Measurements from ENCODE around the gene FBXW4.
A peak's percentile ranks its signal among the peaks of the same experiment; 100 is the strongest.

Gene FBXW4

GRCh38 chr10:101576211-101576863, 118.6 kb downstream of the FBXW4 start:
- no peak for DNase-seq (ENCODE audit: insufficient read length, low spot score)
- no peak for FAIRE-seq

GRCh38 chr10:101575580-101576210, 119.3 kb downstream of the FBXW4 start:
- FAIRE-seq (peak; percentile 48), DNase-seq (ENCODE audit: insufficient read length, low spot score) (no peak)
- TF ChIP-seq TAF1 (IDR thresholded peaks at IDR 0.05; ENCODE audit: low read depth, low read length) (no peak), SPI1 (IDR thresholded peaks at IDR 0.05; ENCODE audit: low read depth, low read length) (no peak), POLR2AphosphoS5 (IDR thresholded peaks at IDR 0.05; ENCODE audit: low read depth, low read length) (no peak), POLR2A (IDR thresholded peaks at IDR 0.05; ENCODE audit: low read depth, low read length) (no peak), PAX5 (IDR thresholded peaks at IDR 0.05; ENCODE audit: insufficient read depth, low read length, severe bottlenecking) (no peak)

More at GRCh38 chr10:101576211-101576863, 118.6 kb downstream of the FBXW4 start:
- TF ChIP-seq TAF1 (IDR thresholded peaks at IDR 0.05; ENCODE audit: low read depth, low read length) (no peak), PAX5 (IDR thresholded peaks at IDR 0.05; ENCODE audit: insufficient read depth, low read length, severe bottlenecking) (no peak), SPI1 (IDR thresholded peaks at IDR 0.05; ENCODE audit: low read depth, low read length) (no peak), POU2F2 (IDR thresholded peaks at IDR 0.05; ENCODE audit: low read depth, low read length) (no peak), POLR2AphosphoS5 (IDR thresholded peaks at IDR 0.05; ENCODE audit: low read depth, low read length) (no peak), POLR2A (IDR thresholded peaks at IDR 0.05; ENCODE audit: low read depth, low read length) (no peak)

DNA sequence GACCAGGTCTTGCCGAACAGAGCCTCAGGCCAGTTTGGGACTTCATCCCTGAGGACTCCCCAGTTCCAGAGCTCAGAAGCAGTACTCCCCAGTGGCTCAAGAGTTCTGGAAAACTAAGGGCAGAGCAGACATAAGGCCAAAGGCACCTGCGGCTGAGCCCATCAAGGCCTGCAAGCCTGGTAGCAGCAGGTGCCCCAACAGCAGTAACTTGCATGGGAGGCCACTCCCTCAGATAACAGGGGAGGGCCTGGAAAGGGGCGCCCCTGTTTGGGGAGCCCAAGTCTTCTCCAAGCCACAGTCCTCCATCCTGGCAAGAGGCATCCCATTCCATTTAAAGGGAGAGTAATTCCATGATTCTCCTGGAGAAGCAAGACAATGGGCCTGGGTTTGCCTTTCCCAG, 119.9 kb downstream of the FBXW4 start:
- no peak for DNase-seq (ENCODE audit: insufficient read length, low spot score)
- FAIRE-seq = no peak

GRCh38 chr10:101573885-101574753, 120.9 kb downstream of the FBXW4 start:
- FAIRE-seq = no peak
- no peak for DNase-seq (ENCODE audit: insufficient read length, low spot score)
- TF ChIP-seq TAF1 (IDR thresholded peaks at IDR 0.05; ENCODE audit: low read depth, low read length) (no peak), PAX5 (IDR thresholded peaks at IDR 0.05; ENCODE audit: insufficient read depth, low read length, severe bottlenecking) (no peak), POLR2A (IDR thresholded peaks at IDR 0.05; ENCODE audit: low read depth, low read length) (no peak), POLR2AphosphoS5 (IDR thresholded peaks at IDR 0.05; ENCODE audit: low read depth, low read length) (no peak), SPI1 (IDR thresholded peaks at IDR 0.05; ENCODE audit: low read depth, low read length) (no peak), POU2F2 (IDR thresholded peaks at IDR 0.05; ENCODE audit: low read depth, low read length) (no peak)

More for the DNA sequence above, 119.9 kb downstream of the FBXW4 start:
- no peak for TF ChIP-seq TAF1 (IDR thresholded peaks at IDR 0.05; ENCODE audit: low read depth, low read length)
- TF ChIP-seq POU2F2 (IDR thresholded peaks at IDR 0.05; ENCODE audit: low read depth, low read length) = no peak
- no peak for TF ChIP-seq POLR2A (IDR thresholded peaks at IDR 0.05; ENCODE audit: low read depth, low read length)
- no peak for TF ChIP-seq POLR2AphosphoS5 (IDR thresholded peaks at IDR 0.05; ENCODE audit: low read depth, low read length)
- no peak for TF ChIP-seq SPI1 (IDR thresholded peaks at IDR 0.05; ENCODE audit: low read depth, low read length)
- no peak for TF ChIP-seq PAX5 (IDR thresholded peaks at IDR 0.05; ENCODE audit: insufficient read depth, low read length, severe bottlenecking)

DNA sequence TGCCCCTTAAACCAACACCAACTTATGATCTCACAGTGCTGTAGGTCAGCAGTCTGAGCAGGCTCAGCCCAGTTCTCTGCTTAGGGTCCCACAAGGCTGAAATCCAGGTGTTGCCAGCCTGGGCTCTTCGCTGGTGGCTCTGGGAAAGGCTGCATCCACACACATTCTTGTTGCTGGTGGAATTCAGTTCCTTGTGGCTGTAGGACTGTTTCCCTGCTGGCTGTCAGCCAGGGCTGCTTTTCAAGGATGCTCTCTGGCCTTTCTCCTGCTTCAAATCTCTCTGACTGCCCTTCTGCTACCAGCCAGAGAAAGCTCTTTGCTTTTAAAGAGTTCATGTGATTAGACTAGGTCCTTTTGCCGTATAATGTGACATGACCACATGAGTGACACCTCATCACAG, 122.2 kb downstream of the FBXW4 start:
- FAIRE-seq (no peak), DNase-seq (ENCODE audit: insufficient read length, low spot score) (no peak)
- no peak for TF ChIP-seq POU2F2 (IDR thresholded peaks at IDR 0.05; ENCODE audit: low read depth, low read length)
- TF ChIP-seq POLR2AphosphoS5 (IDR thresholded peaks at IDR 0.05; ENCODE audit: low read depth, low read length) = no peak
- no peak for TF ChIP-seq SPI1 (IDR thresholded peaks at IDR 0.05; ENCODE audit: low read depth, low read length)
- no peak for TF ChIP-seq POLR2A (IDR thresholded peaks at IDR 0.05; ENCODE audit: low read depth, low read length)
- TF ChIP-seq PAX5 (IDR thresholded peaks at IDR 0.05; ENCODE audit: insufficient read depth, low read length, severe bottlenecking) = no peak

GRCh38 chr10:101572126-101572525, 122.8 kb downstream of the FBXW4 start:
- DNase-seq (ENCODE audit: insufficient read length, low spot score) = no peak
- TF ChIP-seq POU2F2 (IDR thresholded peaks at IDR 0.05; ENCODE audit: low read depth, low read length) = no peak
- TF ChIP-seq POLR2A (IDR thresholded peaks at IDR 0.05; ENCODE audit: low read depth, low read length) = no peak
- TF ChIP-seq TAF1 (IDR thresholded peaks at IDR 0.05; ENCODE audit: low read depth, low read length) = no peak
- TF ChIP-seq PAX5 (IDR thresholded peaks at IDR 0.05; ENCODE audit: insufficient read depth, low read length, severe bottlenecking) = no peak
- TF ChIP-seq SPI1 (IDR thresholded peaks at IDR 0.05; ENCODE audit: low read depth, low read length) = no peak
- TF ChIP-seq POLR2AphosphoS5 (IDR thresholded peaks at IDR 0.05; ENCODE audit: low read depth, low read length) = no peak
- no peak for FAIRE-seq

- no peak for TF ChIP-seq PAX5 (IDR thresholded peaks at IDR 0.05; ENCODE audit: insufficient read depth, low read length, severe bottlenecking)
- TF ChIP-seq POLR2AphosphoS5 (IDR thresholded peaks at IDR 0.05; ENCODE audit: low read depth, low read length) = no peak
- TF ChIP-seq SPI1 (IDR thresholded peaks at IDR 0.05; ENCODE audit: low read depth, low read length) = no peak
- no peak for TF ChIP-seq POLR2A (IDR thresholded peaks at IDR 0.05; ENCODE audit: low read depth, low read length)
- TF ChIP-seq POU2F2 (IDR thresholded peaks at IDR 0.05; ENCODE audit: low read depth, low read length) = no peak
- TF ChIP-seq TAF1 (IDR thresholded peaks at IDR 0.05; ENCODE audit: low read depth, low read length) = no peak
- FAIRE-seq (no peak), DNase-seq (ENCODE audit: insufficient read length, low spot score) (no peak)
Measured at GRCh38 chr10:101571271-101571925, 123.6 kb downstream of the FBXW4 start.

- DNase-seq (ENCODE audit: insufficient read length, low spot score) (peak; percentile 55), FAIRE-seq (peak; percentile 55)
- no peak for TF ChIP-seq TAF1 (IDR thresholded peaks at IDR 0.05; ENCODE audit: low read depth, low read length)
- no peak for TF ChIP-seq POLR2AphosphoS5 (IDR thresholded peaks at IDR 0.05; ENCODE audit: low read depth, low read length)
- no peak for TF ChIP-seq SPI1 (IDR thresholded peaks at IDR 0.05; ENCODE audit: low read depth, low read length)
- no peak for TF ChIP-seq POLR2A (IDR thresholded peaks at IDR 0.05; ENCODE audit: low read depth, low read length)
- TF ChIP-seq PAX5 (IDR thresholded peaks at IDR 0.05; ENCODE audit: insufficient read depth, low read length, severe bottlenecking) = no peak
- no peak for TF ChIP-seq POU2F2 (IDR thresholded peaks at IDR 0.05; ENCODE audit: low read depth, low read length)
Measured at GRCh38 chr10:101570428-101571270, 124.3 kb downstream of the FBXW4 start.

All from GM12891 (cell line).